ENCODE measurements around the gene DUS1L.
A peak's percentile ranks its signal among the peaks of the same experiment; 100 is the strongest.

Gene DUS1L

DNA sequence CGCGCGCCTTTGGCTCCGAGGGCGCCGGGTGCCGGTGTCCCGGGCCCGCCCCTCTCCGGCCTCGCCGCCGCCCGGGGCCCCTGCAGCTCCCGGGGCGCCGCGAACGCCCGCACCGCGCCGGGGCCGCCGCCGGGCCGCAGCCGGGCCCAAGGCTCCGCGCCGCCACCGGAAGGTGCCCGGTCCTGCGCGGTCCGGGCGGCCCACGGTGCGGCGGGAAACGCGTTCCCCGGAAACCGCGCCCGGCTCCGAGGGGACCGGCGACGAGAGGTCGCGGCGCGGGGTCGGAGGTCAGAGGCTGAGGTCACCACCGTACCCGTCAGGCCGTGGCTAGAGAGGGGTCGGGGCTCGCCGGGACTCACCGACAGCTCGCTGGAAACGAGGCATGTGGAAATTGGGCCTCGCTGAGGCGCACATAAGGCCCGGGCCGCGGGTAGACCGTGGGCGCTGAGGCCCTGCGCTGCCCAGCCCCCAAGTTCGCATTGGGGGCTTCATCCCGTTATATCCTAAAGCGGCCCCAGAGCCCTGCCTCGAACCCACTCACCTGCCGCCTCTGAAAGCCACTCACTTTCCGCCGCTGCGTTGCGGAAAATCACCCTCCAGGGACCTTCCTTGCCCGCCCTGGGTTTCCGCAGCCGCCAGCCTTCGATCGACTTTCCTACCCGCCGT lies at the start of gene DUS1L:
TSS of gene DUS1L (minus strand) at position 167 of the 666 bp plus-strand sequence. CDS start 745 bp downstream, outside the sequence.
- Histone ChIP-seq H3K9ac (ENCODE audit: low read depth, low read length) (peak within 1 kb of the TSS; percentile 87), H4K20me1 (ENCODE audit: insufficient read depth, low read length) (peaks cover 34% of the 10 kb centered on the region), H3K4me3 (ENCODE audit: low read depth in 1 of 2, low read length in 2 of 2) (peak within 1 kb of the TSS; percentile 75 to 97), H3K27me3 (ENCODE audit: insufficient read depth, low read length, poor library complexity) (no peaks in the 10 kb centered on the region), H3K36me3 (ENCODE audit: insufficient read depth, low read length) (peaks cover 40% of the 10 kb centered on the region), H3K4me1 (ENCODE audit: insufficient read depth, low read length) (peaks cover 43% of the 10 kb centered on the region), H3K4me2 (ENCODE audit: insufficient read depth, low read length) (peak within 1 kb of the TSS; percentile 100), H3K9me3 (ENCODE audit: insufficient read depth, low read length, severe bottlenecking) (no peaks in the 10 kb centered on the region), H3K79me2 (ENCODE audit: insufficient read depth, low read length) (peaks cover 33% of the 10 kb centered on the region), H2AFZ (ENCODE audit: low read depth, low read length) (peak within 1 kb of the TSS; percentile 89), H3K27ac (ENCODE audit: low read length) (peak within 1 kb of the TSS; percentile 80)
- DNase-seq (peak; percentile 73), ATAC-seq (ENCODE audit: insufficient read depth, low read depth) (peak; percentile 78)
- TF ChIP-seq EZH2 (IDR thresholded peaks at IDR 0.05; ENCODE audit: borderline replicate concordance, low read depth, low read length, severe bottlenecking), result no peak
- TF ChIP-seq, protein P1, sequence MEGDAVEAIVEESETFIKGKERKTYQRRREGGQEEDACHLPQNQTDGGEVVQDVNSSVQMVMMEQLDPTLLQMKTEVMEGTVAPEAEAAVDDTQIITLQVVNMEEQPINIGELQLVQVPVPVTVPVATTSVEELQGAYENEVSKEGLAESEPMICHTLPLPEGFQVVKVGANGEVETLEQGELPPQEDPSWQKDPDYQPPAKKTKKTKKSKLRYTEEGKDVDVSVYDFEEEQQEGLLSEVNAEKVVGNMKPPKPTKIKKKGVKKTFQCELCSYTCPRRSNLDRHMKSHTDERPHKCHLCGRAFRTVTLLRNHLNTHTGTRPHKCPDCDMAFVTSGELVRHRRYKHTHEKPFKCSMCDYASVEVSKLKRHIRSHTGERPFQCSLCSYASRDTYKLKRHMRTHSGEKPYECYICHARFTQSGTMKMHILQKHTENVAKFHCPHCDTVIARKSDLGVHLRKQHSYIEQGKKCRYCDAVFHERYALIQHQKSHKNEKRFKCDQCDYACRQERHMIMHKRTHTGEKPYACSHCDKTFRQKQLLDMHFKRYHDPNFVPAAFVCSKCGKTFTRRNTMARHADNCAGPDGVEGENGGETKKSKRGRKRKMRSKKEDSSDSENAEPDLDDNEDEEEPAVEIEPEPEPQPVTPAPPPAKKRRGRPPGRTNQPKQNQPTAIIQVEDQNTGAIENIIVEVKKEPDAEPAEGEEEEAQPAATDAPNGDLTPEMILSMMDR (IDR thresholded peaks at IDR 0.05; ENCODE audit: borderline replicate concordance, extremely low read depth, low read length, poor library complexity, severe bottlenecking), result no peak

DNA sequence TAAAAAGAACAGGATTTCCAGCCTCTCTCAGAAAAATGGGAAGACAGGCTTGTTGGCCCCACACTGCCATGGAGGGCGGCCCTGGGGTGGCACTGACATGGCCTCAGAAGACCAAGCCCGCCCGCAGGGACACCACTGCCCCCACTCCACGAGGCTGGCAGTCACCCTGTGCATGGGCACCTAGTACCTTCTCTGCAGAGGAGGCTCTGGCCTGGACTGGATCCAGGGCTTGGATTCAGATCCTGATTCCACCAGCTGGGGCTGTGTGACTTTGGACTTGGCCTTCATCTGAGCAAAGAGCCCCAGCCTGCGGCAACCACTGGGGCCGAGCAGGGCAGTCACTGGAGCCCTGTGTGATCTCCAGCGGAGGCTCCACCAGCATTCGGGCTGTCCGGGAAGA lies 49.3 kb upstream of the DUS1L start:
- TF ChIP-seq, protein P1 (IDR thresholded peaks at IDR 0.05; ENCODE audit: borderline replicate concordance, extremely low read depth, low read length, poor library complexity, severe bottlenecking), result no peak
- TF ChIP-seq EZH2 (IDR thresholded peaks at IDR 0.05; ENCODE audit: borderline replicate concordance, low read depth, low read length, severe bottlenecking), result no peak

DNA sequence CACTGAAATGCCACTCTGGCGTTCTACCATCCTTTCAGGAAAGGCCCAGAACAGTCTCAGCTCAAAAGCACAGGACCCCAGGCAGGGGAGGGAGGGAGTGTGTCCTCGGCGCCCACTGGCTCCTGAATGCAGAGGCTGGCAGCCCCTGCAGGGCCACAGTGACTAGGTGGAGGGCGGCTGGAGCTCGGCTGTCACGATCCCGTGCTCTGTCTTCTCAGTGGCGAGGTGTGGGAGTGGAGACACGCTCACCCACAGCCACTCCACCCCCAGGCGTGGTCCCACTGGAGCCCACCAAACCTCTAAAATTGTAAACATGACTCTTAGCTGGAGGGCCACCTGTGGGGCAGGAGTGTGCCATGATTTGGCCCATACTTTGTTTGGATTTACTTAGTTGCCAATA lies 48.8 kb upstream of the DUS1L start:
- ATAC-seq (ENCODE audit: insufficient read depth, low read depth), result no peak
- DNase-seq, result no peak
- Histone ChIP-seq H3K79me2 (ENCODE audit: insufficient read depth, low read length) (no peaks in the 10 kb centered on the region), H3K27me3 (ENCODE audit: insufficient read depth, low read length, poor library complexity) (no peaks in the 10 kb centered on the region), H3K27ac (ENCODE audit: low read length) (no peak overlapping the region), H3K9me3 (ENCODE audit: insufficient read depth, low read length, severe bottlenecking) (no peaks in the 10 kb centered on the region), H3K9ac (ENCODE audit: low read depth, low read length) (no peak overlapping the region), H2AFZ (ENCODE audit: low read depth, low read length) (no peak overlapping the region), H3K4me2 (ENCODE audit: insufficient read depth, low read length) (no peak overlapping the region), H3K4me1 (ENCODE audit: insufficient read depth, low read length) (no peaks in the 10 kb centered on the region), H3K36me3 (ENCODE audit: insufficient read depth, low read length) (peaks cover 24% of the 10 kb centered on the region), H4K20me1 (ENCODE audit: insufficient read depth, low read length) (no peaks in the 10 kb centered on the region), H3K4me3 (ENCODE audit: low read depth in 1 of 2, low read length in 2 of 2) (no peak overlapping the region)
- no peak for TF ChIP-seq EZH2 (IDR thresholded peaks at IDR 0.05; ENCODE audit: borderline replicate concordance, low read depth, low read length, severe bottlenecking)
- TF ChIP-seq, protein P1 (IDR thresholded peaks at IDR 0.05; ENCODE audit: borderline replicate concordance, extremely low read depth, low read length, poor library complexity, severe bottlenecking), result no peak

More for the DNA sequence above, 49.3 kb upstream of the DUS1L start:
- Histone ChIP-seq H3K9me3 (ENCODE audit: insufficient read depth, low read length, severe bottlenecking) (no peaks in the 10 kb centered on the region), H3K79me2 (ENCODE audit: insufficient read depth, low read length) (no peaks in the 10 kb centered on the region), H3K4me1 (ENCODE audit: insufficient read depth, low read length) (no peaks in the 10 kb centered on the region), H3K4me2 (ENCODE audit: insufficient read depth, low read length) (no peak overlapping the region), H3K9ac (ENCODE audit: low read depth, low read length) (no peak overlapping the region), H3K36me3 (ENCODE audit: insufficient read depth, low read length) (peaks cover 28% of the 10 kb centered on the region), H4K20me1 (ENCODE audit: insufficient read depth, low read length) (no peaks in the 10 kb centered on the region), H3K27me3 (ENCODE audit: insufficient read depth, low read length, poor library complexity) (no peaks in the 10 kb centered on the region), H2AFZ (ENCODE audit: low read depth, low read length) (no peak overlapping the region), H3K4me3 (ENCODE audit: low read depth in 1 of 2, low read length in 2 of 2) (no peak overlapping the region), H3K27ac (ENCODE audit: low read length) (no peak overlapping the region)
- ATAC-seq (ENCODE audit: insufficient read depth, low read depth) (no peak), DNase-seq (no peak)

All from DND-41 (cell line).